ENCODE data around the gene TLX2. TPM values are rescaled to one million over a fixed set of nuclear protein-coding genes. Genes with fewer than 3 reads are reported as not detected.

TLX2 gene
- total and polyA plus RNA-seq, 2 of the 13 experiments (the other 11 are each of a cell fraction or from before 2014, with no cell fraction given) = 0.05 to 0.20 TPM

DNA sequence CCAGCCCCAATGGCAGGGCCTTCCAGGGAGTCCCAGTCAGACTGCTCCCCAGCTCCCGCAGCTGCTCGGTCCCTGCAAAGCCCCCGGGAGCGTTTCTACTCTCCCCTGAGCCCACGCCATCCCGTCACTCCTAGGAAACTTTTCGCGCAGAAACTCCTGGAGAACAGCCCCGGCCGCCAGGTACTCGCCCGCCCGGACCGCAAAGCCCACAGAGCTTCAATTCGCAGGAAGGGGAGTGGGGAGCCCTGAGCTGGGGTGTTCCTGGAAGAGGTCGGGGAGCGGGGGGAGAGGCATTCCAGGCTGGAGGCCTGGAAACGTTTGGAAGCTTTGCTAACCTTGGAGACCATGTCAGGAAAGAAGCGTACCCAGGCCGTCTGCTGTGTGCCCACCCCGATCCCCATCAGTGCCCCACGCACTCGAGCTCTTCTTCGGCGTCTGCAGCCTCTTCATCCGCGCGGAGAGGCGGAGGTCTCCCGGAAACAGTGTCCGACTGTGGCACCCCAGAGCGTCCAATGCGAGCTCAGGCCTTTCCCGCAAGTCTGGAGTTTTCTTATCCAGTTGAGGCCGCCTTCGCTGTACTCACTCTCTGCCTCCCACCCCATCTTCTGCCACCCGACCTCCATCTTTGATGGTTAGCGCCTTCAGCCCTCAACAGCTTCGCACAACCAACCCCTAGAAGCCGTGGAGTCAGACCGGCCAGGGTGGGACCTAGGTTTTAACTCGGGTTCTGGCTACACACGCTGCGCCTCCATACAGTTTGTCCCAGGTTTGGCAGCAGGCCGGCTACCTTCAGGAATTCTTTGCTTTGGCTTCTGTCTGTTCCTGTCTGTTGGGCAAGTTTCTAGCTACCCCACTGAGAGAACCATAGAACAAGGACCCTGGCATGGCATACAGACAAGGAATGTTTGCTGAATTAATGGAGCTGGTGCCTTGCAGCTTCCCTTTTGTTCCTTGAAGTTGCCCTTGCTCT lies 10.5 kb upstream of the TLX2 start:
- no peaks in the 10 kb centered on the region for H3K9me3 ChIP-seq (ENCODE audit: low read length)
- peak overlapping the region; percentile 67 to 86 (median 82) for H3K4me3 ChIP-seq (replicated peaks in 1 of 3; ENCODE audit: insufficient read depth in 1 of 3, low read depth in 2 of 3, low read length in 3 of 3)
- H3K27me3 ChIP-seq (ENCODE audit: control insufficient read depth in 1 of 2, insufficient read depth in 2 of 2, low read length in 2 of 2) = no peaks in the 10 kb centered on the region; a peak in 1 of 5 replicates
- H3K9ac ChIP-seq (ENCODE audit: insufficient read depth, low read depth, low read length) = peak overlapping the region; percentile 83
- WGBS (ENCODE audit: low lambda C conversion rate) = 43% methylated on average over 34 of the region's 45 CpGs
- H2AFZ ChIP-seq (ENCODE audit: low read length) = no peak overlapping the region
- peaks cover 51% of the 10 kb centered on the region for H3K79me2 ChIP-seq (ENCODE audit: insufficient read depth, low read length)
- CTCF ChIA-PET (ENCODE audit: low intra/inter-chr PET ratio, low total read pairs) = interaction anchor here (2.9 kb wide), 1 partner anchor 20 kb away, joined by 20 read pairs; the partner anchor contains the start of genes CCDC142 and TTC31
- POLR2A ChIA-PET = interaction anchor here (1.1 to 16.5 kb wide), 18 partner anchors 9 to 325 kb away, joined by 3 to 795 read pairs (median 14); partner anchors contain the start of genes AUP1, CCDC142, DQX1 and HTRA2
- peak overlapping the region; percentile 89 for H3K27ac ChIP-seq (ENCODE audit: extremely low read length, insufficient read depth, low read length)
- ATAC-seq (peak; percentile 0; the same call in 1 of the 3 replicates), DNase-seq (ENCODE audit: low spot score) (no peak), FAIRE-seq (no peak)
- intact Hi-C loops (cut with micrococcal nuclease; ENCODE audit: unreplicated experiment) (no loop called here), in situ Hi-C loops (cut with HindIII; ENCODE audit: extremely low pct_ligation_motif_present, low pct_unique_long_range_greater_than_20kb) (no loop called here)
- H3K4me1 ChIP-seq (ENCODE audit: insufficient read depth, low read length) = peaks cover 66% of the 10 kb centered on the region
- no peaks in the 10 kb centered on the region for H4K20me1 ChIP-seq (ENCODE audit: insufficient read depth, low read length)
- peak overlapping the region; percentile 92 for H3K4me2 ChIP-seq (ENCODE audit: low read depth, low read length)
- BruUV-seq (replicated peaks) = no TSS peak
- H3K36me3 ChIP-seq (replicated peaks in 1 of 2; ENCODE audit: control insufficient read depth in 1 of 2, insufficient read depth in 2 of 2, low read length in 2 of 2) = no peaks in the 10 kb centered on the region; a peak in 3 of 5 replicates
- TF ChIP-seq DR1 (CRISPR knock-in tag; IDR thresholded peaks at IDR 0.05) = peak; percentile 18; the same call in 1 of the 2 replicates
- TF ChIP-seq KLF11 (CRISPR knock-in tag; IDR thresholded peaks at IDR 0.05) = no peak
- no peak for TF ChIP-seq TAF1 (CRISPR knock-in tag; IDR thresholded peaks at IDR 0.05)
- TF ChIP-seq AGO2 (optimal IDR thresholded peaks at IDR 0.05; ENCODE audit: low read depth, low read length) = peak; percentile 12
- TF ChIP-seq HNF4G (IDR thresholded peaks at IDR 0.05; ENCODE audit: borderline replicate concordance, low read depth, low read length) = no peak
- TF ChIP-seq HNF4G (CRISPR knock-in tag; IDR thresholded peaks at IDR 0.05; ENCODE audit: borderline replicate concordance, low read depth) = no peak
- peak; percentile 27; the same call in 1 of the 2 replicates for TF ChIP-seq ZFAT (CRISPR knock-in tag; conservative IDR thresholded peaks at IDR 0.05)
- TF ChIP-seq CHCHD3 (CRISPR knock-in tag; IDR thresholded peaks at IDR 0.05) = peak; percentile 8; the same call in 1 of the 2 replicates
- TF ChIP-seq, protein P1, sequence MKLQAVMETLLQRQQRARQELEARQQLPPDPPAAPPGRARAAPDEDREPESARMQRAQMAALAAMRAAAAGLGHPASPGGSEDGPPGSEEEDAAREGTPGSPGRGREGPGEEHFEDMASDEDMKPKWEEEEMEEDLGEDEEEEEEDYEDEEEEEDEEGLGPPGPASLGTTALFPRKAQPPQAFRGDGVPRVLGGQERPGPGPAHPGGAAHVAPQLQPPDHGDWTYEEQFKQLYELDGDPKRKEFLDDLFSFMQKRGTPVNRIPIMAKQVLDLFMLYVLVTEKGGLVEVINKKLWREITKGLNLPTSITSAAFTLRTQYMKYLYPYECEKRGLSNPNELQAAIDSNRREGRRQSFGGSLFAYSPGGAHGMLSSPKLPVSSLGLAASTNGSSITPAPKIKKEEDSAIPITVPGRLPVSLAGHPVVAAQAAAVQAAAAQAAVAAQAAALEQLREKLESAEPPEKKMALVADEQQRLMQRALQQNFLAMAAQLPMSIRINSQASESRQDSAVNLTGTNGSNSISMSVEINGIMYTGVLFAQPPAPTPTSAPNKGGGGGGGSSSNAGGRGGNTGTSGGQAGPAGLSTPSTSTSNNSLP (IDR thresholded peaks at IDR 0.05; ENCODE audit: low read depth, low read length) = no peak
- TF ChIP-seq FOXM1 (CRISPR knock-in tag; IDR thresholded peaks at IDR 0.05) = no peak
- no peak for TF ChIP-seq MYC (CRISPR knock-in tag; IDR thresholded peaks at IDR 0.05; ENCODE audit: borderline replicate concordance)
- TF ChIP-seq CEBPG (CRISPR knock-in tag; IDR thresholded peaks at IDR 0.05) = no peak
- 0 out of 2 replicates have a peak, but pooled peaks have one; percentile 13 for TF ChIP-seq REL (CRISPR knock-in tag; conservative IDR thresholded peaks at IDR 0.05)
- TF ChIP-seq ZNF792 (CRISPR knock-in tag; IDR thresholded peaks at IDR 0.05) = no peak
- TF ChIP-seq PLSCR1 (CRISPR knock-in tag; IDR thresholded peaks at IDR 0.05; ENCODE audit: borderline replicate concordance) = no peak; the same call in 1 of the 2 replicates
- peak; percentile 15 for TF ChIP-seq ZNF784 (CRISPR knock-in tag; IDR thresholded peaks at IDR 0.05; ENCODE audit: borderline replicate concordance)
- TF ChIP-seq BRD4 (CRISPR knock-in tag; IDR thresholded peaks at IDR 0.05) = no peak
- no peak for TF ChIP-seq ZNF431 (CRISPR knock-in tag; IDR thresholded peaks at IDR 0.05; ENCODE audit: borderline replicate concordance, low read depth)
- no peak for TF ChIP-seq ZFP36L2 (CRISPR knock-in tag; IDR thresholded peaks at IDR 0.05)
- 0 out of 2 replicates have a peak, but pooled peaks have one; percentile 39 for TF ChIP-seq HNRNPL (IDR thresholded peaks at IDR 0.05; ENCODE audit: low read depth, low read length)
- TF ChIP-seq NCOA2 (CRISPR knock-in tag; IDR thresholded peaks at IDR 0.05) = no peak
- no peak for TF ChIP-seq ZNF543 (CRISPR knock-in tag; IDR thresholded peaks at IDR 0.05)

Measured in HepG2 (cell line).